SU-DHL-6 (cell line): ENCODE data around the gene ATG101.

ENCODE experiments used
- H2AFZ ChIP-seq: fragments of 200-600 bp; sonication (generic); 2 replicates; pipeline ENCODE4 v1.6.1; 2014; ENCODE audit warnings: low read depth, mild to moderate bottlenecking, moderate library complexity, mixed read lengths, antibody characterized with exemption, low read length; ENCODE audit not compliant: severe bottlenecking
- H3F3A ChIP-seq: fragments of 200-600 bp; shearing (Covaris generic); 2 replicates; pipeline ENCODE4 v1.6.0; 2016; ENCODE audit warnings: antibody characterized with exemption, mild to moderate bottlenecking; ENCODE audit not compliant: insufficient read depth
- H3K27ac ChIP-seq: fragments of 200-600 bp; sonication (generic); 2 replicates; pipeline ENCODE4 v1.5.1; 2016; ENCODE audit warnings: low read depth, mild to moderate bottlenecking, low read length, moderate library complexity, mixed read lengths
- H3K27me3 ChIP-seq: fragments of 200-600 bp; sonication (generic), shearing (Covaris generic); 2 replicates; pipeline ENCODE4 v1.6.0; 2014; ENCODE audit warnings: mild to moderate bottlenecking, low read length
- H3K36me3 ChIP-seq: fragments of 200-600 bp; sonication (generic); 2 replicates; pipeline ENCODE4 v1.6.1; 2014; ENCODE audit warnings: mild to moderate bottlenecking, low read length, mixed read lengths
- H3K4me2 ChIP-seq: fragments of 300-600, 200-600 bp; shearing (Covaris generic), sonication (generic); 2 replicates; pipeline ENCODE4 v1.6.0; 2014; ENCODE audit warnings: low read length, low read depth, mild to moderate bottlenecking; ENCODE audit not compliant: poor library complexity, severe bottlenecking
- H3K4me3 ChIP-seq: fragments of 200-600 bp; sonication (generic); 2 replicates; pipeline ENCODE4 v1.5.1; 2014; ENCODE audit warnings: antibody characterized with exemption, low read length, mild to moderate bottlenecking, mixed read lengths; ENCODE audit not compliant: insufficient read depth, poor library complexity, severe bottlenecking
- H3K79me2 ChIP-seq: fragments of 200-600 bp; sonication (generic); 2 replicates; pipeline ENCODE4 v1.6.1; 2014; ENCODE audit warnings: mild to moderate bottlenecking, low read length, moderate library complexity; ENCODE audit not compliant: insufficient read depth
- H3K9ac ChIP-seq: fragments of 200-600 bp; sonication (generic); 2 replicates; pipeline ENCODE4 v1.7.0; 2014; ENCODE audit warnings: mild to moderate bottlenecking, low read length
- H3K9me2 ChIP-seq: fragments of 200-600 bp; sonication (generic); replicated peaks from 2 replicates; pipeline ENCODE4 v1.6.1; 2014; ENCODE audit warnings: low read length; ENCODE audit not compliant: insufficient read depth
- H3K9me3 ChIP-seq: fragments of 200-600 bp; sonication (generic); 2 replicates; pipeline ENCODE4 v1.6.1; 2014; ENCODE audit warnings: low read length, mixed read lengths; ENCODE audit not compliant: insufficient read depth
- H4K20me1 ChIP-seq: fragments of 200-600 bp; sonication (generic); 2 replicates; pipeline ENCODE4 v1.6.1; 2014; ENCODE audit warnings: low read depth, mild to moderate bottlenecking, antibody characterized with exemption, low read length, moderate library complexity, mixed read lengths
- CTCF ChIP-seq: fragments of 200-600 bp; sonication (generic); IDR thresholded peaks from one replicate; pipeline ENCODE4 v1.5.1; 2017; ENCODE audit warnings: antibody characterized with exemption, mild to moderate bottlenecking, low read length, moderate library complexity; ENCODE audit not compliant: insufficient read depth, poor library complexity, severe bottlenecking
- EZH2phosphoT487 ChIP-seq: fragments of 200-600 bp; sonication (generic), shearing (Covaris generic); conservative IDR thresholded peaks from 2 replicates; pipeline ENCODE4 v1.6.1; 2018; ENCODE audit warnings: mild to moderate bottlenecking, antibody characterized with exemption, low read length, moderate library complexity, mixed read lengths

Gene ATG101

GRCh38 chr12:52056801-52057637 lies 12.8 kb upstream of the ATG101 start:
- Histone ChIP-seq H3K9me3 (no peaks in the 10 kb centered on the region), H3K27ac (no peak overlapping the region), H3K27me3 (no peaks in the 10 kb centered on the region), H4K20me1 (no peaks in the 10 kb centered on the region), H3K4me2 (no peak overlapping the region), H3K79me2 (no peaks in the 10 kb centered on the region), H3K9ac (no peak overlapping the region), H3K9me2 (no peaks in the 10 kb centered on the region), H3F3A (no peaks in the 10 kb centered on the region), H2AFZ (no peak overlapping the region), H3K4me3 (no peak overlapping the region), H3K36me3 (no peaks in the 10 kb centered on the region)
- TF ChIP-seq CTCF (no peak), EZH2phosphoT487 (no peak)

DNA sequence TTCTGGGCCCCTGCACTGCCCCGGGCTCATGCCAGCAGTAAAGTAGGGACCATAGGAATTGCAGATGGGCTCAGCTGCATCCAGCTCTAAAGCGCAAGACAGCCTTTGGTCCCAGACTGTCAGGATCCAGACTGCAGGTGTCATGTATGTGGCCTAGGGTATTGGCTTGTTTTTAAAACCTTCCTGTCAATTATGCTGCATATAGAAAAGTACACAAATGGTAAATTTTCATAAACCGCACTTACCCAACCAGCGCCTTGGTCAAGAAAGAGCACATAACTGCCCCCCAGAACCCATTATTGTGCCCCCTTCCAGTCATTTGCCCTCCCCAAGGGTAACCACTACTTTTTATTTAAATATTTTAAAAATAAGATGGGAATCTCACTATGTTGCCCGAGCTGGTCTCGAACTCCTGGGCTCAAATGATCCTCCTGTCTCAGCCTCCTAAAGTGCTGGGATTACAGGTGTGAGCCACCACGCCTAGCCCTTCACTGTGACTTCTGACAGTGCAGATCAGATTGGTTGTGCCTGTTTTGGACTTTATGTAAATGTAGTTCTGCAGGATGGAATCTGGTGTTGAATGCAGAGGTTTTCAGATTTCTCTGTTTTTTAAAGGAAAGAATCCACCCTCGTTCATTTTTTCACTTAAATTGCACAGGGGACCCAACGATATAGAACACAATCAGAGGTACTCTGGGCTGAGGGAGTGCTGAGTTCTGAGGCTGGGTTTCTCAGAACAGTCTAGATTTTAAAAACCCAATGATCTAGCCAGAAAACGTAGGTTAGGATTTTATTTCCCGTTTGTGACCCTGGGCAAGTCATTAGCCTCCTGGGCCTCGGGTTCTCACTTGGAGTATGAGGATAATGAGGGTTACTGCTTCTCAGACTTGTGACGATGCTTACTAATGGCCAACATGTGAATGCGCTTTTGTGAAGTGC lies 11.9 kb upstream of the ATG101 start:
- H3K4me3 ChIP-seq = no peak overlapping the region
- H3K27ac ChIP-seq = no peak overlapping the region
- H2AFZ ChIP-seq = no peak overlapping the region
- H3F3A ChIP-seq = no peaks in the 10 kb centered on the region
- no peaks in the 10 kb centered on the region for H3K27me3 ChIP-seq
- H3K9ac ChIP-seq = no peak overlapping the region
- TF ChIP-seq CTCF = no peak
- TF ChIP-seq EZH2phosphoT487 = no peak
- H4K20me1 ChIP-seq = no peaks in the 10 kb centered on the region
- no peaks in the 10 kb centered on the region for H3K9me2 ChIP-seq
- no peaks in the 10 kb centered on the region for H3K79me2 ChIP-seq
- no peaks in the 10 kb centered on the region for H3K9me3 ChIP-seq
- H3K4me2 ChIP-seq = no peak overlapping the region
- H3K36me3 ChIP-seq = no peaks in the 10 kb centered on the region

GRCh38 chr12:52058631-52059361 lies 11.0 kb upstream of the ATG101 start:
- no peaks in the 10 kb centered on the region for H3K36me3 ChIP-seq
- H2AFZ ChIP-seq = no peak overlapping the region
- H3K9me3 ChIP-seq = no peaks in the 10 kb centered on the region
- no peak for TF ChIP-seq CTCF
- no peak for TF ChIP-seq EZH2phosphoT487
- no peak overlapping the region for H3K4me3 ChIP-seq
- H3K27ac ChIP-seq = no peak overlapping the region
- no peaks in the 10 kb centered on the region for H3F3A ChIP-seq
- H3K9me2 ChIP-seq = no peaks in the 10 kb centered on the region
- H3K79me2 ChIP-seq = no peaks in the 10 kb centered on the region
- no peaks in the 10 kb centered on the region for H3K27me3 ChIP-seq
- no peak overlapping the region for H3K4me2 ChIP-seq
- no peaks in the 10 kb centered on the region for H4K20me1 ChIP-seq
- no peak overlapping the region for H3K9ac ChIP-seq
